SH-SY5Y (cell line): ENCODE measurements around the gene KLF13.

Experiments
- GATA2 ChIP-seq: IDR thresholded peaks from 2 replicates; pipeline ENCODE4 v1.6.1; 2011; ENCODE audit warnings: mild to moderate bottlenecking, low read depth, low read length
- GATA3 ChIP-seq: IDR thresholded peaks from 2 replicates; pipeline ENCODE4 v1.6.1; 2011; ENCODE audit warnings: low read depth, mild to moderate bottlenecking, low read length, moderate library complexity

DNA sequence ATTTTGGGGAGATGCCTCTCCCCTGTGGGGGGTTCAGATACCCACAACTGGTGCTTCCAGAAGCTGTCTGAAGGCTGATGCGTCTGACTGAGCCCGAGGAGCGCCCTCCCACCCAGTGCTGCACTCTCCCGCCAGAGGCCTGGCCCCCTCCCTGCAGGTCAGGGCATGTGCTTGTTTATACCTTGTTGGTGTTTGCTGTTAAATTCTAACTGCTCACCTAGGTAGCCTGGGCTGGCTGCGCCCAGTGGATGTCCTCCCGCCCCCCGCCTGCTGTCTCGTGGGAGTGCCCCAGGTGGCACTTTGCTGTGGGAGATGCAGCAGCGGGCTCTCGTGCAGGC lies 12.9 kb downstream of the KLF13 start:
- no peak for TF ChIP-seq GATA3
- no peak for TF ChIP-seq GATA2
